CD8-positive, alpha-beta memory T cell (primary cell): ENCODE results near the gene BRD7. TPM values are rescaled to one million over a fixed set of nuclear protein-coding genes. Genes with fewer than 3 reads are reported as not detected.

Experiments used
- CTCF ChIA-PET: fragments of 350-600 bp; sonication (Branson Sonifier 250); formaldehyde crosslinking; loops from one replicate; lab custom pipeline; 2021; ENCODE audit warnings: antibody characterized with exemption; lab: Charles Lee
- POLR2A ChIA-PET: fragments of 350-600 bp; sonication (Branson Sonifier 250); formaldehyde crosslinking; loops from one replicate; lab custom pipeline; 2021; ENCODE audit warnings: antibody characterized with exemption; lab: Charles Lee
- DNase-seq, 5 donors: peaks; one replicate each; pipeline versions ENCODE4 v3.0.0 to v3.0.0-alpha.2; 2020 to 2022; ENCODE audit warnings: mixed read lengths in 1 of 5
- H3K27ac ChIP-seq: one replicate; pipeline ENCODE4 v1.7.0; 2013; ENCODE audit warnings: low read depth, mild to moderate bottlenecking, low read length, moderate library complexity
- H3K27me3 ChIP-seq: 2 replicates; pipeline ENCODE4 v1.7.0; 2013; ENCODE audit warnings: low read length, mild to moderate bottlenecking; ENCODE audit not compliant: insufficient read depth, poor library complexity, severe bottlenecking
- H3K36me3 ChIP-seq: 2 replicates; pipeline ENCODE4 v1.7.0; 2013; ENCODE audit warnings: mild to moderate bottlenecking, low read length, moderate library complexity; ENCODE audit not compliant: insufficient read depth
- H3K4me1 ChIP-seq: 2 replicates; pipeline ENCODE4 v1.7.0; 2013; ENCODE audit warnings: mild to moderate bottlenecking, low read length, moderate library complexity; ENCODE audit not compliant: insufficient read depth
- H3K4me3 ChIP-seq: 2 replicates; pipeline ENCODE4 v1.7.0; 2013; ENCODE audit warnings: mild to moderate bottlenecking, low read length
- H3K9me3 ChIP-seq: 2 replicates; pipeline ENCODE4 v1.7.0; 2013; ENCODE audit warnings: mild to moderate bottlenecking, low read length
- H3K27ac Mint-ChIP-seq, 8 donors: one replicate each; pipeline ENCODE4 v1.8.0; 2020 to 2021; ENCODE audit warnings: mixed read lengths in 8 of 8, mild to moderate bottlenecking in 6 of 8, inconsistent platforms in 3 of 8, moderate library complexity in 3 of 8
- H3K27me3 Mint-ChIP-seq, 2 donors: one replicate each; pipeline ENCODE4 v1.8.0; 2020 to 2021; ENCODE audit warnings: mixed read lengths in 2 of 2, mild to moderate bottlenecking in 1 of 2, moderate library complexity in 1 of 2
- H3K36me3 Mint-ChIP-seq, 3 donors: one replicate each; pipeline ENCODE4 v1.8.0; 2020 to 2021; ENCODE audit warnings: mixed read lengths in 3 of 3, inconsistent platforms in 1 of 3, mild to moderate bottlenecking in 1 of 3
- H3K4me1 Mint-ChIP-seq, 3 donors: one replicate each; pipeline ENCODE4 v1.8.0; 2020 to 2021; ENCODE audit warnings: mixed read lengths in 3 of 3, inconsistent platforms in 1 of 3, mild to moderate bottlenecking in 1 of 3
- H3K4me3 Mint-ChIP-seq, 7 donors: one replicate each; pipeline ENCODE4 v1.8.0; 2020 to 2021; ENCODE audit warnings: mixed read lengths in 7 of 7, mild to moderate bottlenecking in 6 of 7, moderate library complexity in 4 of 7, inconsistent platforms in 2 of 7
- H3K9me3 Mint-ChIP-seq, 5 donors: one replicate each; pipeline ENCODE4 v1.8.0; 2020 to 2022; ENCODE audit warnings: mixed read lengths in 5 of 5, mild to moderate bottlenecking in 3 of 5, moderate library complexity in 2 of 5, inconsistent platforms in 1 of 5
- polyA plus RNA-seq: library from polyadenylated mRNA; unstranded; fragments of 300-500 nt; fragmentation: Illumina TruSeq; gene quantifications from one replicate; pipeline ENCODE4 v1.2.3, GENCODE V29; 2021
- total RNA-seq, 2 experiments: library from RNA; stranded (reverse); gene quantifications; one replicate each; pipeline ENCODE4 v1.2.3, GENCODE V29; 2021

The BRD7 gene
- total and polyA plus RNA-seq, 3 experiments from 2014 or later, result 55.7 to 103 (median 101) TPM

DNA sequence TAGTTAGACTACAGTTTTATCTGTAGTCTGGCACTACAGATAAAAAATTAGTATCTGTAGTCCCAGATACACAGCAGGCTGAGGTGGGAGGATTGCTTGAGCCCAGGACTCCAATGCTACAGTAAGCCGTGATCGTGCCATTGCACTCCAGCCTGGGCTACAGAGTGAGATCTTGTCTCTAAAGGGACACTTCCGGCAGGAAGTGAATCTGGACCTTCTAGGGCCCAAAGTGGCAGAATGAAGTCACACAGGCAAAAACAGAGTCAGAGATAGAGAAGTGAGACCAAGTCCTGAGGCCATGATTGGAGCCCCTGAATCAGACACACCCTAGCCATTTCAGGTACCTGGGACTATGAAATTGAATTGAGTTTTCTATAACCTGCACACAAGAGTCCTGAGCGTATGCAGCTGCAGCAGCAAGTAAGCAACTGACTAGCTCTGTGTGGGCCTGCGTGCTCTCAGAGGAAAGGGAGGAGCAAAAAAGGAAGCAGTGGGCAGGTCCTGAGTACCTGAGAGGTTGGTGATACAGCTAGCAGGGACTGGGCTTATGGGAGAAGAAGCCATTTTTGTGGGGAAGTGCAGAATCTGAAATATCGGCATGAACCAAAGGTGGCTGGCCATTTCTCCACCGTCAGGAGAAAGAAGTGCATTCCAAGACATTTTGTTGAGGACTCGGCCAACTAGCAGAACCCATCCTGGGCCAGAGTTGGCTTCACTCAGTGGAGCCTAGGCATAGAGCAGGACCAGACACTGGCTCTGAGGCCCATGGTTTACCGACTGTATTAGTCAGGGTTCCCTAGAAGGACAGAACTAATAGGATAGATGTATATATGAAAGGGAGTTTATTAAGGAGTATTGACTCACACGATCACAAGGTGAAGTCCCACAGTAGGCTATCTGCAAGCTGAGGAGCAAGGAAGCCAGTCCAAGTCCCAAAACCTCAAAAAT, 27.2 kb upstream of the BRD7 start:
- peak overlapping the region in 7 of 8 donors; percentile 4 to 89 (median 78) for H3K27ac Mint-ChIP-seq
- Histone ChIP-seq H3K4me3 (no peak overlapping the region), H3K4me1 (peaks cover 14% of the 10 kb centered on the region), H3K27me3 (no peaks in the 10 kb centered on the region), H3K27ac (no peak overlapping the region), H3K9me3 (no peaks in the 10 kb centered on the region), H3K36me3 (no peaks in the 10 kb centered on the region)
- peak overlapping the region in 1 of 7 donors; percentile 1 for H3K4me3 Mint-ChIP-seq
- H3K36me3 Mint-ChIP-seq, result no peaks in the 10 kb centered on the region
- POLR2A ChIA-PET, result no interaction called here
- peak in 1 of 5 donors; percentile 10 for DNase-seq
- peaks cover 10 to 21% (median 14%) of the 10 kb centered on the region in 3 donors for H3K4me1 Mint-ChIP-seq
- no peaks in the 10 kb centered on the region for H3K27me3 Mint-ChIP-seq
- CTCF ChIA-PET, result no interaction called here
- H3K9me3 Mint-ChIP-seq, result no peaks in the 10 kb centered on the region

DNA sequence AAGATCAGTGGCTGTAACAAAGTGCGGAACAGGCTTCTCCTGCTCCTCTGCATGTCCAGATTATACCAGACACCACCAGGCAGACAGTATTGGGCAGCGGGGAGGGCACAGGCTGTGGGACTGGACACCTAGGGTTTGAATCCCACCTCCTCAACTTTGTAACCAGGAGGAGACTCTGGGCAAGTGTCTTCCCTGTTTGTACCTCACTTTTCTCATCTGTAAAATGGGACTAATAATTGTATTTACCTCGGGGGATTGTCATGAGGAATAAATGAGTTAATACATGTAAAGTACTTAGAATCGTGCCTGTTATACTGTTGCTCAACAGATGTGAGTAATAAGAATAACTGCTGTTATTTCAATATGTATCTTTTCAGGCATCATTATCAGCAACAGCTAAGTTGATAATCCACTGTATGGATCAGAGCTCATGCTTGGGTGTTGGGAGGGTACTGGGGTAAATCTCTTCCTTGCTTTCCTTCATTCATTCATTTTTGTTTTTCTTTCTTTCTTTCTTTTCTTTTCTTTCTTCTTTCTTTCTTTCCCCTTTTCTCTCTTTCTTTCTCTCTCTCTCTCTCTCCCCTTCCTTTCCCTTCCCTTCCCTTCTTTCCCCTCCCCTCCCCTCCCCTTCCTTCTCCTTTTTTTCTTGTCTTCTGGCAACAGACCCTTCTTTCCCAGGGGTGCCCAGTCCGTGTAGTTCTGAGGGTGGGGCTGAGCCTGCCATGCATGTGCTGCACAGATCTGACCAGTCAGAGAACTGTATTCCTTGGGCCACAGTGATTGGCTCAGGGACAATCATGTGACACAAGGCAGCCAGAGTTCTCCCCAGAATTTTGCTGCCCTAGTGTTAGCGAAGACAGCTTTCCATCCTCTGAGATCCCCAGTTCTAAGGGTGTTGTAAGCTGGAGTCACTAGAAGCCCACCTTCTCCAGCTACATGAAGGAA, 25.3 kb upstream of the BRD7 start:
- no peak overlapping the region for H3K4me3 ChIP-seq
- no peak overlapping the region for H3K27ac ChIP-seq
- peaks cover 10 to 21% (median 14%) of the 10 kb centered on the region in 3 donors for H3K4me1 Mint-ChIP-seq
- no peaks in the 10 kb centered on the region for H3K9me3 ChIP-seq
- peaks cover 14% of the 10 kb centered on the region for H3K4me1 ChIP-seq
- no peaks in the 10 kb centered on the region for H3K27me3 ChIP-seq
- peak overlapping the region in 1 of 8 donors; percentile 57 for H3K27ac Mint-ChIP-seq
- no peaks in the 10 kb centered on the region for H3K9me3 Mint-ChIP-seq
- H3K27me3 Mint-ChIP-seq, result no peaks in the 10 kb centered on the region
- no peak for DNase-seq
- no peak overlapping the region for H3K4me3 Mint-ChIP-seq
- no peaks in the 10 kb centered on the region for H3K36me3 ChIP-seq
- ChIA-PET POLR2A (no interaction called here), CTCF (no interaction called here)
- no peaks in the 10 kb centered on the region for H3K36me3 Mint-ChIP-seq

DNA sequence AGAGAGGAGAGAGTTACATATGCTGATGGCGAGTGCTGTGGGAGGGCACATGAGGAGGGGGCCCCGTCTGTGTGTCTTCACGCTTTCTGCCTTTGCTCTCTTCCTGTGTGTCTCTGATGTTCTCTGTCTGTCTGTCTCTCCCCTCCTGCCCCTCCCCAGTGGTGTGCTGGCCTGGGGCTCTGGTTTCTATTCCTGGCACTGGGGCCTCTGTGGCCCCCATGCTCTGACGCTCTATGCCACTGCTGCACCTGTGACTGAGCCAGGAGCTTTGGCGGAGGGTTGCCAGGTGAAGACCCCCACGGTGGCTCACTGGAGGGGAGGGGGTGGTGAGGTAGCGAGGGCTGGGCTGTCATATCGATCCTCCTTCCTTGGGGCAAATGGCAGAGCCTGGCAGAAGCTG, 24.6 kb upstream of the BRD7 start:
- ChIA-PET CTCF (no interaction called here), POLR2A (no interaction called here)
- Mint-ChIP-seq H3K27me3 (no peaks in the 10 kb centered on the region), H3K4me3 (no peak overlapping the region), H3K27ac (peak overlapping the region in 1 of 8 donors; percentile 57), H3K36me3 (no peaks in the 10 kb centered on the region), H3K4me1 (peaks cover 7 to 16% (median 11%) of the 10 kb centered on the region in 3 donors), H3K9me3 (no peaks in the 10 kb centered on the region)
- Histone ChIP-seq H3K27ac (no peak overlapping the region), H3K9me3 (no peaks in the 10 kb centered on the region), H3K4me3 (no peak overlapping the region), H3K27me3 (no peaks in the 10 kb centered on the region), H3K36me3 (no peaks in the 10 kb centered on the region), H3K4me1 (peaks cover 14% of the 10 kb centered on the region)
- DNase-seq, result no peak

DNA sequence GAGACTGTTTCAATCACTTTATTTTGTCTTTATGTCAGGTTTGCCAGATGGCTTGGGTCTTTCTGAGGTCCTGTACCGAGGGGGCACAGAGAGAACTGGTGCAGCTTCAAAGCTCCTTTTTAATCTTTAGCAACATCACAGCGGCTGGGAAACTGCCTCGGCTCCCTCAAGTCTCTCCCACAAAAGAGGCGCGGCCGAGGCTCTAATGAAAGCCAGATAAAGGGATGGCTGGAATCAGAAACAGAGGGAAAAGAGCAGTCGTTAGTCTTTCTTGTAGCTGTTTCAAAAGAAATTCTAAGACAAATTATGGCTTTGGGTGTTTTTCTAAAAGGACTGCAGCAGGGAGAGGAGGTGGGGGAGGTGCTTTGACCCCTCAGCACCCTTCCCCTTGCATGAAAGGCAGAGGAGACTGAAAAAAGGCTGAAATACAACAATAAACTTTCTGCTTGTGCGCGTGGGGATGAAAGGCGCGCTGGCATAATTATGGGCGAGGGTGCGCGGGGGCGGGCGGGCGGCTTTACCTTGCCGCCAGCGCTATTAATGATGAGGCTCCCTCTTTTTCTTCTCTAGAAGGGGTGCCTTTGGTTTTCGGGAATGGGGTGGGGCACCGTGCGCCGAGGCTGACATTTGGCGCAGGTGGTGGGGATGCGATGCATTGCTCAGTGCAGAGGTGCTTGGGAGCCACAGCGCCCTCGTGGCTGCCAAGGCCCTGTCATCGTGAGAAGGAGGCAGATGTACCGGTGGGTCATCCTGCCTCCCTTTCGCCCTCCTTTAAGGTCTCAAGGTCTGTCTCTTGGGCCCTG, 22.3 kb upstream of the BRD7 start:
- CTCF ChIA-PET, result no interaction called here
- POLR2A ChIA-PET, result no interaction called here
- Histone ChIP-seq H3K27me3 (no peaks in the 10 kb centered on the region), H3K27ac (no peak overlapping the region), H3K9me3 (no peaks in the 10 kb centered on the region), H3K36me3 (no peaks in the 10 kb centered on the region), H3K4me1 (peaks cover 11% of the 10 kb centered on the region), H3K4me3 (no peak overlapping the region)
- Mint-ChIP-seq H3K9me3 (no peaks in the 10 kb centered on the region), H3K27ac (no peak overlapping the region), H3K27me3 (peaks cover 3 to 4% of the 10 kb centered on the region in 2 donors), H3K36me3 (no peaks in the 10 kb centered on the region), H3K4me3 (peak overlapping the region in 1 of 7 donors; percentile 65), H3K4me1 (peaks cover 5 to 10% (median 9%) of the 10 kb centered on the region in 3 donors)
- no peak for DNase-seq

DNA sequence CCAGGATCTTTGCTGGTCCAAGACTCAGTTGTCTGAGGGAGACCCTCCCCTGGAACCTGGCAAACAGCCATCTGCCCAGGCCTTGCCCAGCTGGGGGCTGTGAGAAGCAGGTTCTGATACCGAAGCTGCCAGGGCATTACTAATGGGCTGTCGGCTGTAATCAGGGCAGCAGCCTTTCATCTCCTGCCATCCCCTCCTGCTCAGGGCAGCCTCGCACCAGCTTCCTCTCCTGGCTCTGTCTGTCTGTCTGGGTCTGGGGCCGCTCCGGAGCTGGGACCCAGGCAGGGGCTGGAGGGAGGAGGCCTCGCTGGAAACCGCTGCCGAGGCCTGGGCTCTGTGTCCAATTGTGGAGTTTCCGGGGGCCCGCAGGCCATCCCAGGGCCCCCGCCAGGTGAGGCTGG, 21.6 kb upstream of the BRD7 start:
- Histone ChIP-seq H3K27me3 (no peaks in the 10 kb centered on the region), H3K36me3 (no peaks in the 10 kb centered on the region), H3K9me3 (no peaks in the 10 kb centered on the region), H3K4me1 (peaks cover 3% of the 10 kb centered on the region), H3K27ac (no peak overlapping the region), H3K4me3 (no peak overlapping the region)
- H3K4me1 Mint-ChIP-seq, result peaks cover 0 to 4% (median 4%) of the 10 kb centered on the region in 3 donors
- DNase-seq, result no peak
- H3K27ac Mint-ChIP-seq, result no peak overlapping the region
- H3K36me3 Mint-ChIP-seq, result no peaks in the 10 kb centered on the region
- H3K27me3 Mint-ChIP-seq, result peaks cover 3 to 11% of the 10 kb centered on the region in 2 donors
- no peak overlapping the region for H3K4me3 Mint-ChIP-seq
- POLR2A ChIA-PET, result no interaction called here
- no peaks in the 10 kb centered on the region for H3K9me3 Mint-ChIP-seq
- CTCF ChIA-PET, result interaction anchor here (1.3 kb wide), 1 partner anchor 275 kb away, joined by 3 read pairs; no protein-coding TSS in a partner anchor

DNA sequence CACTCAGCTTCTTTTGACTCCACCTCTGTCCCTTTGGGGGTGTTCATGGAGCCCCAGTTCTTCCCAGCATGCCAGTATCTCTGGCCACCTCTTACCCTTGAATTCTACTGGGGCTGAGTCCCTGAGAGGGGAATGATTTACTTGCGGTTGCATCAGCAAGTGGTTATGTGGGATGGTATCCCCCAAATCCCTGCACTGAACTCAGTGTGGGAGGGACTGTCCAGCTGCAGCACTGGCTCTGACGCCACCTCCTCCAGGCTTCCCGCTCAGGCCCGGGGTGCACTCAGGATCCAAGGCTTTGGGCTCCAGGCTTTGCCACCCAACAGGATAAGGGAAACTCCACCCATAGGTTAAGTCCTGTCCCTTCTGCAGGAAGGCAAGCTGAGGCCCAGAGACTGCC, 21.1 kb upstream of the BRD7 start:
- no peak overlapping the region for H3K27ac Mint-ChIP-seq
- no peaks in the 10 kb centered on the region for H3K9me3 ChIP-seq
- ChIA-PET CTCF (interaction anchor here (0.6 to 1.3 kb wide), 2 partner anchors 14 to 276 kb away, joined by 3 to 6 read pairs; no protein-coding TSS in a partner anchor), POLR2A (no interaction called here)
- H3K27ac ChIP-seq, result no peak overlapping the region
- H3K27me3 Mint-ChIP-seq, result peaks cover 3 to 13% of the 10 kb centered on the region in 2 donors
- H3K27me3 ChIP-seq, result no peaks in the 10 kb centered on the region
- no peaks in the 10 kb centered on the region for H3K9me3 Mint-ChIP-seq
- H3K4me1 ChIP-seq, result no peaks in the 10 kb centered on the region
- no peaks in the 10 kb centered on the region for H3K36me3 ChIP-seq
- H3K4me3 Mint-ChIP-seq, result no peak overlapping the region
- H3K4me1 Mint-ChIP-seq, result no peaks in the 10 kb centered on the region
- H3K4me3 ChIP-seq, result no peak overlapping the region
- H3K36me3 Mint-ChIP-seq, result no peaks in the 10 kb centered on the region
- no peak for DNase-seq

DNA sequence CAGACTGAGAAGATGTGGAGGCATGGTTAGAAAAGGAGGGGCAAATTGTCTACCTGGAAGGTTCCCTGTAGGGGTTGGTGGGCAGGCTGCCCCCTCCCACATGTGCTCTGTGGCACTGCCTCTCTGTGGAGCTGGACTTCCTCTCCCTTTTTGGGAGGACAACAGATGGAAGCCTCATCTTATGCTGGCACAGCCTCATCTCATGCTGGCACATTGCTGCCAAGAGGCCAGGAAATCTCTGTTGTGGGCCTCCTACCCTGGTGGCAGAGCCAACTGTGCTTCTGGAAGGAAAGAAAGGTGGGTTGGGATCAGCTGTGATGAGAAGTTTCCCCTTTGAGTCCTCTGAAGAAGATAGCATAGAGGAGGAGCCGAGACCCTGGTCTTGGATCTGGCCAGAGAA, 19.7 kb upstream of the BRD7 start:
- ChIA-PET CTCF (interaction anchor here (0.7 kb wide), 1 partner anchor 61 kb away, joined by 3 read pairs; no protein-coding TSS in a partner anchor), POLR2A (no interaction called here)
- Mint-ChIP-seq H3K4me3 (no peak overlapping the region), H3K9me3 (no peaks in the 10 kb centered on the region), H3K27ac (peak overlapping the region in 1 of 8 donors; percentile 12), H3K36me3 (no peaks in the 10 kb centered on the region), H3K27me3 (peaks cover 6 to 13% of the 10 kb centered on the region in 2 donors), H3K4me1 (no peaks in the 10 kb centered on the region)
- Histone ChIP-seq H3K36me3 (no peaks in the 10 kb centered on the region), H3K27me3 (no peaks in the 10 kb centered on the region), H3K4me3 (no peak overlapping the region), H3K4me1 (no peaks in the 10 kb centered on the region), H3K27ac (no peak overlapping the region), H3K9me3 (no peaks in the 10 kb centered on the region)
- no peak for DNase-seq
